H1 (cell line): ENCODE results near the gene PLD6. TPM values are rescaled to one million over a fixed set of nuclear protein-coding genes. Genes with fewer than 3 reads are reported as not detected.

Source experiments
- FOSL1 ChIP-seq: IDR thresholded peaks from 2 replicates; pipeline ENCODE4 v1.6.1; 2011; ENCODE audit warnings: mild to moderate bottlenecking, low read depth, low read length, moderate library complexity; ENCODE audit not compliant: insufficient read depth
- POU5F1 ChIP-seq: IDR thresholded peaks from 2 replicates; pipeline ENCODE4 v1.6.1; 2011; ENCODE audit warnings: low read depth, mild to moderate bottlenecking, low read length, moderate library complexity
- SP2 ChIP-seq: IDR thresholded peaks from 2 replicates; pipeline ENCODE4 v1.6.1; 2012; ENCODE audit warnings: mild to moderate bottlenecking, low read length, inconsistent platforms
- polyA plus RNA-seq, 7 experiments: library from polyadenylated mRNA; depleted of rRNA in 3 of 7; stranded (reverse) in 5 of 7; unstranded in 2 of 7; fragments of >200 nt in 5 of 7; fragments of 200-250 nt in 2 of 7; gene quantifications; 1 replicate in 5 of 7; 2 replicates in 1 of 7; 4 replicates in 1 of 7; pipeline versions ENCODE4 v1.2.1 to v1.2.3, GENCODE V29; 2011 to 2013; ENCODE audit warnings: missing spikeins in 2 of 7, mixed read lengths in 2 of 7
- total RNA-seq: library from RNA; stranded (reverse); fragmentation: NEBNext Ultra II Directional; extraction: Animal tissue kit (Norgen Biotek cat#: 25700); gene quantifications from 2 replicates; pipeline ENCODE4 v1.2.1, GENCODE V29; 2021

PLD6 gene
- total and polyA plus RNA-seq, 2 of the 8 experiments (the other 6 are each of a cell fraction or from before 2014, with no cell fraction given) = 0.20 to 0.22 TPM

- no peak for TF ChIP-seq FOSL1
- TF ChIP-seq SP2 = no peak
- TF ChIP-seq POU5F1 = no peak
Observed at GRCh38 chr17:17228521-17229279, 22.6 kb upstream of the PLD6 start (continued).
